Heart right ventricle (tissue), 16 donors: ENCODE data around the gene ST8SIA5. TPM values are rescaled to one million over a fixed set of nuclear protein-coding genes. Genes with fewer than 3 reads are reported as not detected.

Experiments used
- ATAC-seq, 8 donors: fragments of 200-7000 bp; cut with Tn5 transposase; one replicate each; pipeline ENCODE4 v1.9.1; 2020; ENCODE audit warnings: mild to moderate bottlenecking in 8 of 8, moderate library complexity in 8 of 8, moderate number of reproducible peaks in 1 of 8
- DNase-seq, 2 donors: peaks; one replicate each; pipeline ENCODE4 v3.0.0-alpha.2; 2020
- H3K27ac ChIP-seq, 10 donors: fragments of 200-600 bp; sonication (generic) in 2 of 10; one replicate each; pipeline versions ENCODE4 v1.5.0 to v1.8.0; 2020 to 2022; ENCODE audit warnings: mild to moderate bottlenecking in 3 of 10
- H3K27me3 ChIP-seq, 7 donors: fragments of 200-600 bp; one replicate each; pipeline ENCODE4 v1.8.0; 2021 to 2022; ENCODE audit warnings: mild to moderate bottlenecking in 2 of 7
- H3K36me3 ChIP-seq, 9 donors: fragments of 200-600 bp; sonication (generic) in 1 of 9; one replicate each; pipeline versions ENCODE4 v1.5.0 to v1.8.0; 2020 to 2022; ENCODE audit warnings: mild to moderate bottlenecking in 2 of 9
- H3K4me1 ChIP-seq, 9 donors: fragments of 200-600 bp; sonication (generic) in 1 of 9; one replicate each; pipeline versions ENCODE4 v1.5.0 to v1.8.0; 2020 to 2022; ENCODE audit warnings: mild to moderate bottlenecking in 4 of 9
- H3K4me3 ChIP-seq, 10 donors: fragments of 200-600 bp; sonication (generic) in 2 of 10; one replicate each; pipeline versions ENCODE4 v1.5.0 to v1.8.0; 2020 to 2022; ENCODE audit warnings: mild to moderate bottlenecking in 7 of 10, moderate library complexity in 2 of 10
- H3K9me3 ChIP-seq, 11 donors: fragments of 200-600 bp in 10 of 11; sonication (generic) in 2 of 11; one replicate each; pipeline versions ENCODE4 v1.5.0 to v1.8.0; 2013 to 2022; ENCODE audit warnings: mild to moderate bottlenecking in 2 of 11, control low read depth in 1 of 11, moderate library complexity in 1 of 11
- WGBS, 2 donors: extraction: QIAGEN DNeasy Blood & Tissue Kit; methylation state at CpG; one replicate each; pipeline ENCODE4 v1.1.7; 2013; ENCODE audit warnings: inconsistent platforms in 1 of 2; 5-methylcytosine and 5-hydroxymethylcytosine counted together
- intact Hi-C, 10 donors: fragments of 100-400 bp; cut with DNase I; formaldehyde crosslinking; loops; one replicate each; pipeline versions ENCODE4 v1.11.1 to v1.14.2; 2022
- polyA plus RNA-seq, 2 donors: library from polyadenylated mRNA; stranded (reverse); fragments of 200-250 nt; gene quantifications; one replicate each; pipeline ENCODE4 v1.2.3, GENCODE V29; 2013
- total RNA-seq, 10 donors: library from RNA; stranded (reverse); fragmentation: NEBNext Ultra II Directional in 3 of 10; extraction: Animal tissue kit (Norgen Biotek cat#: 25700) in 3 of 10; gene quantifications; one replicate each; pipeline versions ENCODE4 v1.2.1 to v1.2.4, GENCODE V29; 2021 to 2023
- TF ChIP-seq, protein P1 (sequence below), 9 donors: fragments of 200-600 bp; sonication (generic) in 2 of 9; IDR thresholded peaks; one replicate each; pipeline versions ENCODE4 v1.5.0 to v1.8.0; 2021 to 2022; ENCODE audit warnings: antibody characterized with exemption in 9 of 9, mild to moderate bottlenecking in 5 of 9, moderate library complexity in 1 of 9
- donor health status: Arrhythmogenic right ventricular cardiomyopathy.
- donor health status: ischemic (EF 13 %, LVEDD 7.1; RV severe dilation, severe dysfunction).
- donor health status: healthy with polysubstance abuse.
- donor health status: DM: no; HTN: yes; CAD: no.
- donor health status: DM: no; HTN: no; CAD: no.
- donor health status: ischemic (EF 25% LVEDD 6.9; RV normal size, moderate dysfunction).
- donor health status: ischemic (EF 25% LVEDD 5.7; RV mildly dilated, moderate dysfunction).
- donor health status: healthy.
- donor health status: DM: yes; HTN: yes; CAD: no.
- donor health status: Ischemic cardiomyopathy.
- donor health status: ischemic (EF 35%, LVEDD 5.7; RV mildly dilated, moderate dysfunction).
- donor health status: nonischemic (EF 11% LVEDD 7.7; RV severe dilation, severe dysfunction).
- donor health status: DM: yes; HTN: yes; CAD: no.
- donor health status: PGD.
- donor health status: ischemic (EF 29% LVEDD 5.4; RV normal size, mild dysfunction).
- donor health status: nonischemic (EF 23%, LVEDD 6.1; RV moderate dilation, normal function).

ST8SIA5 gene
- total and polyA plus RNA-seq, 12 donors: 1.0 to 16.8 (median 5.1) TPM

DNA sequence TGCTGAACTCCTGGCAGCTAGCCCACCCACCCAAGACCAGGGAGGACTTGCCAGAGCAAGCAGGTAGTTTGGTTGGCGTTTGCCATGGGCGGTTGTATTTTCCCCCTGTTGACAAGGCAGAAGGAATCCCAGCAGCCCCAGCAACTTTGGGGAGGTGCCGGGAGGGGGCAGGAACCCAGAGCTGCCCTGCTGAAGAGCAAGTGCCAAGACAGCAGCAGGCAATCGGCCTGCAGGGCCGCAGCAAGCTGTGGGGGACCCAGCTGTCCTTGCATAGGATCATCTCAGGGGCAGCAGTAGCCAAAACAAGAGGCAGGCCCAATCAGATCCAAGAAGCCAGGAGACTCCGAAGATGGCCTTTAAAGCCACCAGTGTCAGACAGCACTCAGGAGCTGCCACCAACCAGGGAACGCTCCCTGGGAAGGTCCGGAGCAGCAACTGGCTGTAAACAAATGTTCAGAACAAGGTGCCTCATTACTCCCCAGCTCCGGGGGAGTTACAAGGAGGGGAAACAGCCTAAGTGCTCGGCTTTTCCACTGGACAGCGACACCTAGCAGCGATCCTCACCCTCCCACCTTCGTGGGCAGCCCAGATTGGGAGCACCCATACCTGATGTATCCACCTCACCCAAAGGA is 2.1 kb downstream of the ST8SIA5 start:
- TF ChIP-seq, protein P1, sequence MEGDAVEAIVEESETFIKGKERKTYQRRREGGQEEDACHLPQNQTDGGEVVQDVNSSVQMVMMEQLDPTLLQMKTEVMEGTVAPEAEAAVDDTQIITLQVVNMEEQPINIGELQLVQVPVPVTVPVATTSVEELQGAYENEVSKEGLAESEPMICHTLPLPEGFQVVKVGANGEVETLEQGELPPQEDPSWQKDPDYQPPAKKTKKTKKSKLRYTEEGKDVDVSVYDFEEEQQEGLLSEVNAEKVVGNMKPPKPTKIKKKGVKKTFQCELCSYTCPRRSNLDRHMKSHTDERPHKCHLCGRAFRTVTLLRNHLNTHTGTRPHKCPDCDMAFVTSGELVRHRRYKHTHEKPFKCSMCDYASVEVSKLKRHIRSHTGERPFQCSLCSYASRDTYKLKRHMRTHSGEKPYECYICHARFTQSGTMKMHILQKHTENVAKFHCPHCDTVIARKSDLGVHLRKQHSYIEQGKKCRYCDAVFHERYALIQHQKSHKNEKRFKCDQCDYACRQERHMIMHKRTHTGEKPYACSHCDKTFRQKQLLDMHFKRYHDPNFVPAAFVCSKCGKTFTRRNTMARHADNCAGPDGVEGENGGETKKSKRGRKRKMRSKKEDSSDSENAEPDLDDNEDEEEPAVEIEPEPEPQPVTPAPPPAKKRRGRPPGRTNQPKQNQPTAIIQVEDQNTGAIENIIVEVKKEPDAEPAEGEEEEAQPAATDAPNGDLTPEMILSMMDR (IDR thresholded peaks at IDR 0.05): peak in 6 of 9 donors; percentile 9 to 43 (median 20)
- peak overlapping the region in 4 of 10 donors; percentile 55 to 56 (median 55) for H3K4me3 ChIP-seq
- peak overlapping the region in 4 of 10 donors; percentile 13 to 85 (median 50) for H3K27ac ChIP-seq
- intact Hi-C loops: loop anchor here in 4 of 10 donors (5.0 to 10.0 kb wide), 3 partner anchors 42 to 77 kb away; no protein-coding TSS in a partner anchor
- WGBS, 2 donors: 43 to 45% methylated on average over 13 of the region's 13 CpGs
- H3K36me3 ChIP-seq: no peaks in the 10 kb centered on the region
- DNase-seq: peak in 1 of 2 donors; percentile 33
- H3K9me3 ChIP-seq: no peaks in the 10 kb centered on the region
- ATAC-seq: peak in 5 of 8 donors; percentile 7 to 59 (median 57)
- H3K27me3 ChIP-seq: peaks cover 0 to 54% (median 39%) of the 10 kb centered on the region in 7 donors
- H3K4me1 ChIP-seq: peaks cover 0 to 42% (median 22%) of the 10 kb centered on the region in 9 donors

DNA sequence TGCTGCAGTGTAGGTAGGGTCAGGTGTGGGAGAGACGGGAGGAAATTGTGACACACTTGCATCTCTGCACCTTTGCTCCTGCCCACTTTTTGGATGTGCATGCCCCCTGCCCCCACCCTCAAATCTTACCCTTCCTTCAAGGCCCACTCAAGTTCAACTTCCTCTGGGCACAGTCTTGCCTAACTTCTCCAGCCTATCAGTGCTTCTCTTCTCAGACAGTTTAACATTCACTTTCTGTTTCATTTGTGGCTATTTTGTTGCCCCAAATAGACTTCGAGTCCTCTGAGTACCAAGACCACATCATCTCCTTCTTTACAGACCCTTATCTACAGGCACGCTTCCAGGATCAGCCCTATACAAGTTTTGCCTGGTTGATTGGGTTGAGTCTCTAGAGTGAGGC is 2.7 kb downstream of the ST8SIA5 start:
- Histone ChIP-seq H3K9me3 (no peaks in the 10 kb centered on the region), H3K27ac (peak overlapping the region in 3 of 10 donors; percentile 13 to 85 (median 84)), H3K4me3 (no peak overlapping the region), H3K4me1 (peaks cover 0 to 40% (median 22%) of the 10 kb centered on the region in 9 donors), H3K36me3 (no peaks in the 10 kb centered on the region), H3K27me3 (peaks cover 0 to 48% (median 36%) of the 10 kb centered on the region in 7 donors)
- TF ChIP-seq, protein P1 (IDR thresholded peaks at IDR 0.05): no peak
- intact Hi-C loops: loop anchor here in 2 of 10 donors (5.0 to 10.0 kb wide), 2 partner anchors 59 to 77 kb away; no protein-coding TSS in a partner anchor
- no peak for ATAC-seq
- DNase-seq: no peak
- 67 to 68% methylated on average over 3 of the region's 3 CpGs for WGBS, 2 donors

DNA sequence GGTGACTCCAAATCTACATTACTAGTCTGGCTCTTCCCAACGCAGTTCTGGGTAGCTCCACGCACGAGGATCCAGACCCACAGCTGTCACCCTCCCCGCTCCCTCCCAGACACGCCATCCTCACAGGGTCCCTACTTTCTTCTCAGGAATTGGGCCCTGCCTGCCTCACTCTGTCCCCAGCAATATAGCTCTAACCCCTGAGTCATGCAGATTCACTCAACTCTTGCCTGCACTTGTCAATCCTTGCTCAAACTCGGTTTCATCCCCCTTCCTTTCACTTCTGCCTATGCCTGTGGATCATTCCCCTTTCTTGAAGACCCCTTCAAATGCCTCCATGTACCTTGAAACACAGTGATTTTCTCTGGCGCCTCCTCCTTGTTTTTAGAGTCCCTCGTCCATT is 5.0 kb downstream of the ST8SIA5 start:
- peaks cover 0 to 26% (median 10%) of the 10 kb centered on the region in 9 donors for H3K4me1 ChIP-seq
- 87 to 89% methylated on average over 8 of the region's 8 CpGs for WGBS, 2 donors
- peaks cover 0 to 28% (median 19%) of the 10 kb centered on the region in 7 donors for H3K27me3 ChIP-seq
- H3K4me3 ChIP-seq: no peak overlapping the region
- intact Hi-C loops: loop anchor here in 2 of 10 donors (5.0 to 10.0 kb wide), 2 partner anchors 57 to 75 kb away; no protein-coding TSS in a partner anchor
- TF ChIP-seq, protein P1 (IDR thresholded peaks at IDR 0.05): no peak
- no peak for ATAC-seq
- no peaks in the 10 kb centered on the region for H3K36me3 ChIP-seq
- DNase-seq: no peak
- H3K27ac ChIP-seq: no peak overlapping the region
- H3K9me3 ChIP-seq: peaks cover 0 to 7% (median 0%) of the 10 kb centered on the region in 11 donors

DNA sequence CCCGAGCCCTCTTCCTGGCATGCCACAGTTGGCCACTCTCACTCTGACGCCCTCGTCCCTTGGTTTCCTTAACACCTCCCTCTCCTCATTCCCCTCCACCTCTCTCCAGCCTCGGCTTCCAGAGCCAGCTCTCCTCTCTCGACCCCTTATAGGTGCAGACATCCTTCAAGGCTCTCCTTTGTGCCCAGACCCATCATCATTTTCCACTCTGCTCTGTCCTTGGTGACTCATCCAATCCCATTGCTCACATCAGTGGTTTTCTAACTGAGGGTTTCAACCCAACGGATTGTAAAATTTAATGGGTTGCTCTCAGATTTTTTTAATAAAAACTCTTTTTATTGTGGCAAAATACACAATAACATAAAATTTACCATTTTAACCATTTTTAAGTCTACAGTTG is 6.2 kb downstream of the ST8SIA5 start:
- H3K27ac ChIP-seq: no peak overlapping the region
- intact Hi-C loops: loop anchor here in 2 of 10 donors (5.0 to 10.0 kb wide), 2 partner anchors 56 to 73 kb away; no protein-coding TSS in a partner anchor
- peaks cover 0 to 15% (median 6%) of the 10 kb centered on the region in 7 donors for H3K27me3 ChIP-seq
- DNase-seq (no peak), ATAC-seq (no peak)
- H3K36me3 ChIP-seq: no peaks in the 10 kb centered on the region
- no peak overlapping the region for H3K4me3 ChIP-seq
- 77 to 86% methylated on average over 6 of the region's 6 CpGs for WGBS, 2 donors
- TF ChIP-seq, protein P1 (IDR thresholded peaks at IDR 0.05): no peak
- peaks cover 0 to 7% (median 0%) of the 10 kb centered on the region in 11 donors for H3K9me3 ChIP-seq
- H3K4me1 ChIP-seq: peaks cover 0 to 14% (median 0%) of the 10 kb centered on the region in 9 donors
